ENCODE measurements around the gene STIP1. TPM values are rescaled to one million over a fixed set of nuclear protein-coding genes. Genes with fewer than 3 reads are reported as not detected.

Gene STIP1
- total and polyA plus RNA-seq, 2 donors (not counting 3 experiments of a cell fraction or from before 2014, with no cell fraction given), result 117 to 226 TPM

DNA sequence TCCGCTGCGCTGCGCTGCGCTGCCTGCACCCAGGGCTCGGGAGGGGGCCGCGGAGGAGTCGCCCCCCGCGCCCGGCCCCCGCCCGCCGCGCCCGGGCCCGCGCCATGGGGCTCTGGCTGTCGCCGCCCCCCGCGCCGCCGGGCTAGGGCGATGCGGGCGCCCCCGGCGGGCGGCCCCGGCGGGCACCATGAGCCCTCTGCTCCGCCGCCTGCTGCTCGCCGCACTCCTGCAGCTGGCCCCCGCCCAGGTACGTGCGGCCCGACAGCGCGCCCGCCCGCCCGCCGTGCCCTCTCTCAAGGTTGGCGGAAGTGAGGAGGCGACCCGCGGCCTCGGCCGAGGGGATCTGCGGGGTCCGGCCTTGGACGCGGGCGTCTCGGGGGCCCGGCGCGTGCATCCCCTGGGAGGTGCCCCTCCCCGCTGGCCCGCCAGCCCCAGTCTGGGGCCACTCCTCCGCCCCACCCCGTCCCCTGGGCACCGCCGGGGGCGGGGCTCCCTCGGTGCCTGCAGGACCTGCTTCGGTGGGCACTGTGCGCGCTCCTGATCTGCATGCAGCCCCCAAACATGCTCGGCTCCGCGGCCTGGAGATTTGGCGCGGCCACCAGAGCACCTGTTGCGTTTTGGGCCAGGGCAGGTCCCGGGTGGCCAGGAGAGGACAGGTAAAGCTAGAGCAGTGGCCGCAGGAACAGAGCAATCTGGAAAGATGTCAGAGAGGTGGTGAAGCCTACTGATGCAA is 48.8 kb downstream of the STIP1 start:
- CTCF ChIA-PET, result interaction anchor here (1.9 to 2.1 kb wide), 3 partner anchors 30 to 66 kb away, joined by 6 to 10 read pairs (median 7); no protein-coding TSS in a partner anchor
- peak overlapping the region; percentile 6 for H3K9ac ChIP-seq (replicated peaks; ENCODE audit: extremely low read depth, insufficient read depth, low read length)
- H3K27ac ChIP-seq (ENCODE audit: insufficient read depth, low read depth, low read length), result no peak overlapping the region
- H3K9me3 ChIP-seq (replicated peaks; ENCODE audit: control insufficient read depth, insufficient read depth, low read length), result no peaks in the 10 kb centered on the region
- H3K4me1 ChIP-seq (ENCODE audit: control insufficient read depth, extremely low read depth, insufficient read depth, low read length), result peaks cover 10% of the 10 kb centered on the region
- DNase-seq (ENCODE audit: low read depth, low spot score) (no peak), FAIRE-seq (no peak)
- TF ChIP-seq, protein P1, sequence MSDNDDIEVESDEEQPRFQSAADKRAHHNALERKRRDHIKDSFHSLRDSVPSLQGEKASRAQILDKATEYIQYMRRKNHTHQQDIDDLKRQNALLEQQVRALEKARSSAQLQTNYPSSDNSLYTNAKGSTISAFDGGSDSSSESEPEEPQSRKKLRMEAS (IDR thresholded peaks at IDR 0.05; ENCODE audit: insufficient read depth, insufficient read length), result no peak
- TF ChIP-seq POLR2A (IDR thresholded peaks at IDR 0.05; ENCODE audit: low read depth, low read length), result no peak
- no peak for TF ChIP-seq MYC (IDR thresholded peaks at IDR 0.05; ENCODE audit: low read depth, low read length)
- no peak for TF ChIP-seq JUN (IDR thresholded peaks at IDR 0.05; ENCODE audit: borderline replicate concordance, insufficient read depth, insufficient read length, low read depth)
- TF ChIP-seq, protein P2, sequence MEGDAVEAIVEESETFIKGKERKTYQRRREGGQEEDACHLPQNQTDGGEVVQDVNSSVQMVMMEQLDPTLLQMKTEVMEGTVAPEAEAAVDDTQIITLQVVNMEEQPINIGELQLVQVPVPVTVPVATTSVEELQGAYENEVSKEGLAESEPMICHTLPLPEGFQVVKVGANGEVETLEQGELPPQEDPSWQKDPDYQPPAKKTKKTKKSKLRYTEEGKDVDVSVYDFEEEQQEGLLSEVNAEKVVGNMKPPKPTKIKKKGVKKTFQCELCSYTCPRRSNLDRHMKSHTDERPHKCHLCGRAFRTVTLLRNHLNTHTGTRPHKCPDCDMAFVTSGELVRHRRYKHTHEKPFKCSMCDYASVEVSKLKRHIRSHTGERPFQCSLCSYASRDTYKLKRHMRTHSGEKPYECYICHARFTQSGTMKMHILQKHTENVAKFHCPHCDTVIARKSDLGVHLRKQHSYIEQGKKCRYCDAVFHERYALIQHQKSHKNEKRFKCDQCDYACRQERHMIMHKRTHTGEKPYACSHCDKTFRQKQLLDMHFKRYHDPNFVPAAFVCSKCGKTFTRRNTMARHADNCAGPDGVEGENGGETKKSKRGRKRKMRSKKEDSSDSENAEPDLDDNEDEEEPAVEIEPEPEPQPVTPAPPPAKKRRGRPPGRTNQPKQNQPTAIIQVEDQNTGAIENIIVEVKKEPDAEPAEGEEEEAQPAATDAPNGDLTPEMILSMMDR (IDR thresholded peaks at IDR 0.05; ENCODE audit: extremely low read depth in 1 of 2, insufficient read depth in 1 of 2, low read depth in 1 of 2, low read length in 2 of 2), result no peak
- TF ChIP-seq EZH2 (IDR thresholded peaks at IDR 0.05; ENCODE audit: borderline replicate concordance, low read depth, low read length, severe bottlenecking), result no peak
- TF ChIP-seq POLR2AphosphoS5 (IDR thresholded peaks at IDR 0.05; ENCODE audit: insufficient read depth, low read depth, low read length), result no peak
- no peak for TF ChIP-seq GATA2 (IDR thresholded peaks at IDR 0.05; ENCODE audit: insufficient read depth, insufficient read length, low read depth, low read length)
- TF ChIP-seq FOS (IDR thresholded peaks at IDR 0.05; ENCODE audit: borderline replicate concordance, insufficient read depth, low read length), result no peak
- no peaks in the 10 kb centered on the region for H3K9me1 ChIP-seq (replicated peaks; ENCODE audit: control insufficient read depth, extremely low read depth, insufficient read depth, low read length)
- H3K4me3 ChIP-seq (replicated peaks in 1 of 3; ENCODE audit: insufficient read depth in 1 of 3, low read depth in 1 of 3, low read length in 3 of 3), result peak overlapping the region; percentile 48 to 63 (median 51)
- no peaks in the 10 kb centered on the region for H3K79me2 ChIP-seq (ENCODE audit: control insufficient read depth, insufficient read depth, low read length)
- H4K20me1 ChIP-seq (replicated peaks; ENCODE audit: control insufficient read depth, extremely low read depth, insufficient read depth, low read length), result no peaks in the 10 kb centered on the region
- peaks cover 6 to 8% of the 10 kb centered on the region in 2 experiments for H3K36me3 ChIP-seq (ENCODE audit: control insufficient read depth in 2 of 2, extremely low read depth in 1 of 2, insufficient read depth in 2 of 2, low read length in 2 of 2)
- no TSS peak for BruUV-seq (replicated peaks)
- H2AFZ ChIP-seq (ENCODE audit: low read depth, low read length), result no peak overlapping the region
- no peaks in the 10 kb centered on the region for H3K27me3 ChIP-seq (ENCODE audit: control insufficient read depth in 2 of 2, insufficient read depth in 2 of 2, low read length in 2 of 2)
- dilution Hi-C loops (cut with MboI; ENCODE audit: extremely low pct_ligation_motif_present, low sequenced_read_pairs), result no loop called here
- peak overlapping the region; percentile 71 for H3K4me2 ChIP-seq (ENCODE audit: insufficient read depth, low read length)
- POLR2A ChIA-PET, result no interaction called here
- intact Hi-C loops (cut with micrococcal nuclease), result loop anchor here (5.0 kb wide), 1 partner anchor 48 kb away; the partner anchor contains the start of gene STIP1
